ENCODE results near the gene FMR1.

FMR1 gene

DNA sequence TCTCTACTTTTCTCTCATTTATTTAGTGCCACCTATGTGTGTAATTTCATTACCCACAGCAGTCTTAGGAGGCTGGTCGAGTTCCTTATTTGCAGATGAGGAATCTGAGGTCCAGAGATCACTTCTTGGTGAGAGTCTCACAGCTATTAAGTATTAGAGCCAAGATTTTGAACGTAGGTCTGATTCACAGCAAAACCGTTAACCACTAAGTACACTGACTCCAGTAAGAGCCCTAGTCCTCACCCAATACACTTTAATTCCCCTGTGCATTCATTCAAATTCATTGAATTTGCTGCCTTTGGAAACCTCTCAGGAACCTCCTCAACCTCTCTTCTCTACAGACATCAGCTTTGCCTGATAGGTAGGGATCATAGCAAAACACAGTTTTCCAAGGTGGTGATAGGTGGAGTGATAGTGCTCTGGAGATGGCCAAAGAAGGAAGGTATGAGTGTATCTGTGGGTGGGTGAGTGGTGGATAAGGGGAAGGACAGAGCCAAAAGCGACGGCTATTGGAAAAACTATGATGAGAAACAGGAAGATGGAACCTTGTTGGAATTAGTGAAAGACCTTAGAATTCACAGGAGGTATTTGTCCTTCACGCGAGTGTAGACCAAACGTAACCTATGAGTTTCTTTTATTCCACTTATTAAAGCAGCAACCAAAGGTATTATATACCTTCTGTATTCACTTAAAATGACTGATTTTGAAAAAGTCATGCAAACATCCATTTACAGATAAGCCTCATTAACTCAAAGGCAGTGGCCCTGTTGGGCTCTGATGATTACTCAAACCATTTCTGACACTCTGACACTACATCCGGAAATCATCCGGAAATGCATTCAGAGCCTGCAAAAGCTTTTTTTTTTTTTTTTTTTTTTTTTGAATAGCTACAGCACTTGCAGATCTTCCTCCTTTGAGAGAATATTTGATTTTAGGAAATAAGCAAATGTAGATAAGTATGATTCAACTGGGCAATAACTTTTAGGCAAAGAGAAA, 6.3 kb downstream of the FMR1 start:
- DNase-seq: no peak

GRCh38 chrX:147920161-147920666, 8.5 kb downstream of the FMR1 start:
- no peak for DNase-seq

- no peak for DNase-seq
Observed at GRCh38 chrX:147923605-147924004, 11.9 kb downstream of the FMR1 start.

DNA sequence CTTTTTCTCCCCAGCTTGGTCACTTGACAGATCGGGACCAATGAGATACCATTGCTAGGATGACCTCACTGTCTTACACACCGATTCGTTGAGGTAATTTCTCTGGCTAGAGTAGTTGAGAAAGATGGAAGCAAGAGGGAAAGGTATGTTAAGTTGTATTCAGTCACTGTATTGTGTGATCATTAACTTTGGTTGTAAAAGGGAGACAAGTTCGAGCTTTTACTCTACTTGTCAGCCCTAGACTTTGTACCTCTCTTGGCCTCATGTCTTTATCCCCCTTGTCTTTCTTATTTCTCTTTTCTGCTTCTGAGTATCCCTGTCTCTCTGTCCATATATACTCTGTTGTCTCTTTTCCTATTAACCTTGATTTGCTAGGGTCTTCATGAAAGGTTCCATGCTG, 15.5 kb downstream of the FMR1 start:
- DNase-seq: no peak

GRCh38 chrX:147933815-147934214, 22.1 kb downstream of the FMR1 start:
- no peak for DNase-seq

GRCh38 chrX:147935156-147935758, 23.5 kb downstream of the FMR1 start:
- DNase-seq: no peak

DNA sequence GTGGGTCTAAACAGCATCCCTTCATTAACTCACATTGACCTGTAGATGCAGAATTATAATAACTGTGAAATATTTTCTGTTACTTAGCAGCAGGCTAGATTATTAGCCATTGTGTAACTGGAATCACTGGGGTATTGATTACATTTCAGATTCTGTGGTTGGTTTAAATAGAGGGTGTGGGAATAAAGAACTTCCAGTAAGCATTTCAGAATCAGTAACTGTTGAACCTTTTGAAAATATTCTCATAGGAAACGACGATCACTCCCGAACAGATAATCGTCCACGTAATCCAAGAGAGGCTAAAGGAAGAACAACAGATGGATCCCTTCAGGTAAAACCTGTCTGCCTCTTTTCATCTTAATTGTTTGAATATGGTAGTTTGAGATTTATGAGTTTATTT, 33.6 kb downstream of the FMR1 start:
- no peak for DNase-seq

GRCh38 chrX:147948531-147948930, 36.8 kb downstream of the FMR1 start:
- DNase-seq: no peak

DNA sequence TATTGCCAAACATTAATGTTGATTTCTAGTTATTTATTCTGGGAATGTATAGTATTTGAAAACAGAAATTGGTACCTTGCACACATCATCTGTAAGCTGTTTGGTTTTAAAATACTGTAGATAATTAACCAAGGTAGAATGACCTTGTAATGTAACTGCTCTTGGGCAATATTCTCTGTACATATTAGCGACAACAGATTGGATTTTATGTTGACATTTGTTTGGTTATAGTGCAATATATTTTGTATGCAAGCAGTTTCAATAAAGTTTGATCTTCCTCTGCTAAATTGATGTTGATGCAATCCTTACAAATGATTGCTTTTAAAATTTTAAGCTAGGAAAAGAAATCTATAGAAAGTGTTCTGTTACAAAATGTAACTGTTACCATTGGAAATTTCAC, 38.6 kb downstream of the FMR1 start:
- DNase-seq: no peak

DNA sequence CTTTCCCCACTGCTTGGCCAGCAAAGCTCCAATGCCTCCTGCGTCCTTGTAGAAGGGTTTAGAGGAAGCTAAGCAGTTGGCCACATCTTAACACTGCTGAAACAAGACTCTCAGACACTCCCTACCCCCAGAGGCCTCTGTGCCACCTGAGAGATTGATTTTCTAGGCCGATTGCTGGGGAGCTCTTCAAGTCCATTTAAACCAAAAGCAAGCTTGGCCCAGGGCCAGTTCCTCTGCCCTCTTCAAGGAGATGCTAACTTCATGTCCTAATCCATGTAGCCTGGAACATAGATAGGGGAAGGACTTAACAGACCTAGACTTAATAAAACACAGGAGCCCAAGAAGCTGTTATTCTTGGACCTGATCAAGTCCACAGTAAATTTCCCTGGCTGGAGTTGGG, 42.3 kb downstream of the FMR1 start:
- DNase-seq: peak in 1 of 3 experiments; percentile 55

GRCh38 chrX:147957291-147957690, 45.6 kb downstream of the FMR1 start:
- no peak for DNase-seq

GRCh38 chrX:147958291-147958690, 46.6 kb downstream of the FMR1 start:
- DNase-seq: no peak

GRCh38 chrX:147960722-147961121, 49.0 kb downstream of the FMR1 start:
- no peak for DNase-seq

- DNase-seq: no peak
Observed at GRCh38 chrX:147962476-147962875, 50.8 kb downstream of the FMR1 start.

DNA sequence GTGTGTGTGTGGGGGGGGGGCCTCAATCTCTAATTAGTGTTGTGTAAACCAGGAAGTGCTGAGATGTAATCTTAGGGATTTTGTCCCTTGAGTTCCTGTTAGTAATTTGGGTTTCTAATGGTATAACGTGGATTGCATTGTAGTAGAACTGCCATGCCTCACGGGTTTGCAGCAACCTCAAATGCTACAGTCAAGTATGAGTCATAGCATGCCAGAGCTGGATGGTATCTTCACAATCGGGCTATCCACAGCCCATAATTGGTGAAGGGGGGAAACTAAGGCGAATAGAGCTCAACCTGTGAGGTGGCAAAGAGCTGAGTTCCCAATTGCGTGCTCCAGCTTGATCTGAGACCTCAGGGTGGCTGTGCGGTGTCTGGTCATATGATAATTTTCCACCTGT, 67.2 kb downstream of the FMR1 start:
- no peak for DNase-seq

- DNase-seq: no peak
Observed at GRCh38 chrX:147981038-147981752, 69.5 kb downstream of the FMR1 start, which contains the start of gene FMR1NB. TSS of gene FMR1NB (plus strand) at chrX:147981337. CDS start at chrX:147981403, 66 bp downstream.
